Activated T-helper 1 cell treated with Interleukin-2 at 50 U/mL for 16 hours (primary cell): ENCODE data around the gene HSFX2.
"Not testable (repeated sequence)": the region's sequence is repeated elsewhere in the genome, so short reads cannot be mapped to it uniquely, and the experiment has no call there.

Experiments
- DNase-seq: peaks from one replicate; pipeline ENCODE4 v3.0.0-alpha.2; 2020; ENCODE audit warnings: low read depth

HSFX2 gene

DNA sequence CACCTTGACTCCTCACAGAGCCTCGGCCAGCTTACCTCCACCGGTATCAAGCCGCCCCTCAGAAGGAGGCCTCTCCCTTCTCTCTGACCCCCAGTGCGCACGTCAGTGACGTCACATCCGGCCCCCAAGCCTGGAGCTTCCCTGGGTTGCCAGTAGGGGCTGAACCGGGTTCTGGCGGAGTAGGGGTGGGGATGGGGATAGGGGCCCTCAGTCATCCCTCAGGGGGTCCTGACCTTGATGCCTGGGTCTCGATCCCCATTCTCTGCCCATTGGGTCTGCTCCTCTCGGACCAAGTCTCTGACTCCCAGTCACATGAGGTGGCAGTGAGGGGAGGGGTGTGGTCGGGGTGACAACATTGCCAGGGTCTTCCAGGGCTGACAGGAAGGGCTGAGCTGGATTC is 7.8 kb downstream of the HSFX2 start, which contains the start of gene MAGEA9B:
TSS of gene MAGEA9B (minus strand) at position 101 of the 400 bp plus-strand sequence. CDS start 4,280 bp downstream, outside the sequence.
- not testable (repeated sequence) for DNase-seq

DNA sequence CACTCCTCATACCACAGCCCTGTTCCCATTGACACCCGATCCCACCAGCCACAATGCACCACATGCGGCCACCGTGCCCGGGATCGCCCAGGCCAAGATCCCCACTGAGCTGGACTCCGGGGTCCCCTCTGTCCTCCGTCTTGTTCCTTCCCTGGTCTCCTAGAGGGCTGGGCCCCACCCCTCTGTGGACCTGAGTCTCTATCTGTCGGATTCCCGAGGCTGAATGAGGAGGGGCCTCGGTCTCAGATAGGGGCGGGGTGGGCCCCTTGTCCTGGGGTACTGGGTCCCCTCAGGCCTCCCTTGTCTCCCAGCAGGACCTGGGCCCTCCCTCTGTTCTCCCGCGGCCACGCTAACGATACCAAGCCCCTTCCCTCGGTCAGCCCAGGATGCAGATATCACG is 9.5 kb downstream of the HSFX2 start:
- DNase-seq = not testable (repeated sequence)

DNA sequence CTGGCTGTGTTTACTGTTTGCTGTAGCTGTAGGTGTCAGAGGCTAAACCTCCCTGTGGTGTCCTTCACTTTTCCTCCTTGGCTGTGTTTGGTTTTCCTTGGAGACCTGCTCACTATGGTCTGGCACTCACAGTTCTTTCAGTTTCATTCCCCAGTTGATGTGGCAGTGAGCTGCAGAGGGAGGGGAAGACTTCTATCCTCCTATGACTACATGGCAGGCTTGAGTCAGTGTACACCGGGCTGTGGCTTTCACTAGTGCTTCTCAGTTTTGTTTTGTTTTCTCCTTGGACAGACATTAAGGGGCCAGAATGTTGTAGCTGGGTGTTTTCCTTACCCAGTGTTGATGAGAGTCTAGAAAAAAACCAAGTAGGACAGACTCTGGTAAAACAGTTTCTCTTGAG is 21.7 kb downstream of the HSFX2 start:
- DNase-seq = not testable (repeated sequence)

DNA sequence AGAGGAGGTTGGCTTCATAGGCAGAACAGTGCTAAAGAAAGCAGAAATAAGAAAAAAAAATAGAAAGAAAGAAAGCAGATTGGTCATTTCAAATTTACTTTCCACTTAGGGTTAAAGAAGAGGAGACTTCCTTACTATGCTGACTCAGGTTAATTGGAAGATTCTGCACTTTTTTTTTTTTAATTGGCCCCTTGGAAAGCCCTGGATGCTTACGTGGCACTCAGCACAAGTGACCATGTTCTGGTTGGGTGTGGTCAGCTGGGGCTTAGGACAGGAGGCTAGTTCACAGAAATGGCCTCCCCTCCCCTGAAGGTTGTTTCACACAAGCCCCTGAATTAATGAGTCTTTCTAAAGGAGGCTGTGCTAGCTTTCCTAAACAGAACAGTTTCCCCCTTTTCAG is 22.4 kb downstream of the HSFX2 start:
- DNase-seq = no peak

DNA sequence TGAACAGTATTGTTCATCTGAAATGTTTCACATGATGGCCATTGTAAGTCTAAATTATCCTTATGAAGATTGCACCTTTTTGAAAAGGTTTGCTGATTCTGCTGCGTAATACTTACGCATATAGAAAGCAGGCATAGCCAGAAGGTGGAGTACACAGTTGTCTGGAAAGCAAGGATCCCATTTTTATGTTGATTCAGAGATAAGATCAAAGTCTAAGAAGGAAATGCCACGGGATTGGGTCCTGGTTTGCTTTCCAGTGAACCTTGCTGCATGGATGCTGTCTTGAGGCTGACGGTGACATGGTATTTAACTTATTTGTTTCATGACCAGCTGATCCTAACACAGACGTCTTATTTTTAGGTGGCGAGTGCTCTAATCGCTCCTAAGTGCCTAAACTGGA is 23.3 kb downstream of the HSFX2 start:
- no peak for DNase-seq

DNA sequence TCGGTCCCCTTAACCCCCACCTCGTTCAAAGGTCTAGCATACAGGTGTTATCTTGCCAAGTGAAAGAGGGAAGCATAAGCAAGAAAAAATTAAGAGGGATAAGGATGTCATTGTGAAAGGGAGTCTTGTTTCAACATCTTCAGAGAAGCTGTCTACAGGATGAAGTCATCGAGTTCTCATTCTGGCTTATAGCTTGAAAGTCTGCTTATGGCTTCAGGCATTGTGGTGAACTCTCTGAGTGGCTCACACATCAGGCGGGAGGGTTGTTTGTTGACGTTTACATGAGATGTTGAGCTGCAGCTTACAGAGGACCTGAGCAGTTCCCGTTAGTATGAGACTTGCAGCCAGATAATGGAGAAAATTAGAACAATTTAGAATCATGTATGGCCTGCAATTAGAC is 24.4 kb downstream of the HSFX2 start:
- DNase-seq = no peak

DNA sequence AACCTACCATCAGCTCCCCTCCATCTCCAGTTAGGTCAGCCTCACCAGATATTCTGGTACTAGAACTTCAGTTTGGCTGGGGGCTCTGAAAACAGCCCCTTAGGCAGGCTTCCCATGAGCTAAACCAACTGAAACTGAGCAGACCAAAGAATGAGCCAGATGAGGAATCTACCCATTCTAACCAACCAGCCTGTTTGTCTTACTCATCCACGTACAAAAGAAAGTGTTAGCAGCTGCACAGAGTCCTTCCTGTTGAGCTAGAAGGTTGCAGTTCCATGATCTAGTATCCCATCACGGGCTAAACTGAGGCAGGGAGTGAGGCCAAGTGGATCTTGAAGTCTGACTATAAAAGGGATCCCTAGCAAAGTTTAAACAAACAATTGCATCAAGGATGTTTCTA is 25.3 kb downstream of the HSFX2 start:
- no peak for DNase-seq

DNA sequence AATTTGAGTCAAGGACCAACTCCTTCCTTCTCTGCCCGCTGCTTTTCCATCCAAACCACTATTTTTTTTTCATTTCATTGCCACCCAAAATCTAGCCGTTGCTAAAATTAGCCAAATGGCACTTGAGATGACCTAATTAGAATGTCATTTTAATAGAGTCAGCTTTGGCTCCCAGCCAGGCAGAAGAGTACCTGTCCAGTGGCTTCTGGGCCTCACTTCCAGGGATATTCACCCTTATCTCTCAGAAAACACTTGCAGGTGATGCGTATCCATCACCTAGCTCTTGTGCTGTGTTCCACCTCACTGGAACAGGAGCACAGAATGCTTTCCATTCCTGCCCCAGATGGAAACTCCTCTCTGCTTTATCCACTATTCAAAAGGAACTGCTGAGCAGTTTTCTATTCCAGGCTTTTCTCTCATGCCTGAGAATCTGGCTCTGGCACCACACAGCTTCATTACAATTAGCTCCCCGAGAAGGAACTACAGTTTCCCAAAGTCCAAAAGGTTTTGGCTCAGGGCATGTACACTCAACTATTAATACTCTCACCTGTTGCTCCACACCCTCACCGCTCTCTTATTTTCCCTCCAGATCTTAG is 26.3 kb downstream of the HSFX2 start:
- DNase-seq = no peak

DNA sequence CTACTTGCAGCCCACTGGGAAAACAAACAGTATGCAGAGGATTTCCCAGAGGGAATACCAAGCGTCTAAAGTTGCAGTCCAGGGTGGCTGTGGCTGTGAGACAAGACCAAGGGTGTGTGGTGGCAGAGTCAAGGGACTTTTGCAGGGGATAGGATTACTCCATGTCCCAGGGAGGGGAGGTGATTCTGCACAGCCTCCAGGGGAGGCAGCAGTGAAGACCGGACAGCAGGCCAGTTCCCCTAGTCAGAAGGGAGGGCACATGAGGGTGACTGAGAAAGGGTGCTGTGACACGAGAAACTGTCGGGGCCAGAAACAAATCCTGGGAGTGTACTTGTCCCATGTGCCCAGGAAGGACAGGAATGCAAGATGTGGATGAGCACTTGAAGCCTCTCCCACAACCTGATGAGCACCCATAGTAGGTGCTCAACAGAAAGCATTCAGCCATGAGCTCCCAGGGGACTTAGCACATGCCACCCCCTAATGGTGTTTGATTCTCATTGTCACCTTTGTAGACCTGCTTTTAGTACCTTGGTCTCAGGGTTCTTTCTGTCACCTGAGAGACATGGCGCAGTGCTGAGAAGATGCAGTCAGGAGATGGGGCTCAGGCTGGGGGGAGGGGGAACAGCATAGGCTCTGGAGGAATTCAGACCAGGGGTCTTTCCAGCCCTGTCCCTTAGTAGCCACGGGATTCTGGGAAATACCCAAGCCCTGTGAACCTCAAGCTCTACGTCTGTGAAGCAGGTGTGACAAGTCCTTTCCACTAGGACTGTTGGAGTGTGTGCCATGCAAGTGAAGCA is 27.3 kb downstream of the HSFX2 start:
- DNase-seq = no peak

DNA sequence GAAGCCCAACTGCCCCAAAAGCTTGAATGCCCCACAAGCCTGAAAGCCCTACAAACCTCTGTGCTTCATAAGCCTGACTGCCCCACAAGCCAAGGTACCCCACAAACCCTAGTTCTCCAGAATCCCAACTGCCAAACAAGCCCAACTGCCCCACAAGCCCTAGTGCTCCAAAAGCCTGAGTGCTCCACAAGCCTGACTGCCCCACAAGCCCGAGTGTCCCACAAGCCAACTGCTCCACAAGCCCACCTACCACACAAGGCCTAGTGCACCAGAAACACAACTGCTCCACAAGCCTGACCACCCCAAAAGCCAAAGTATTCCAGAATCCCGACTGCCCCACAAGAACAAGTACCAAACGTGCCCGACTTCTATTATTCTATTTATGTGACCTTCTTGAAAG is 31.8 kb downstream of the HSFX2 start:
- DNase-seq = no peak

DNA sequence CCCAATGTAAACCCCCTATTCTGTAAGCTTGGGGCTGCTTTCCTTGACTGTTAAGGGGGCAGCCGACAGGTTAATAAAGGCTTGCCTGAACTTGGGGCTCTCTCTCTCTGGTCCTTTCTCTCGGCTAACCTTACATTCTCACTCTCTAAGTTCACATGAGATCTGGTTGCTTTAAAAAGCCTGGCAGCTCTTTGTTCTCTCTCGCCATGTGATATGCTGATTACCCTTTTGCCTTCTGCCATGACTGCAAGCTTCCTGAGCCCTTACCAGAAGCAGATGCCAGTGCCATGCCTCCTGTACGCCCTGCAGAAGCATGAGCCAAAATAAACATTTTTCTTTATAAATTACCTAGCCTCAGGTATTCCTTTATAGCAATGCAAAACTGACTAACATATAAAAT is 39.9 kb downstream of the HSFX2 start:
- DNase-seq = not testable (repeated sequence)

DNA sequence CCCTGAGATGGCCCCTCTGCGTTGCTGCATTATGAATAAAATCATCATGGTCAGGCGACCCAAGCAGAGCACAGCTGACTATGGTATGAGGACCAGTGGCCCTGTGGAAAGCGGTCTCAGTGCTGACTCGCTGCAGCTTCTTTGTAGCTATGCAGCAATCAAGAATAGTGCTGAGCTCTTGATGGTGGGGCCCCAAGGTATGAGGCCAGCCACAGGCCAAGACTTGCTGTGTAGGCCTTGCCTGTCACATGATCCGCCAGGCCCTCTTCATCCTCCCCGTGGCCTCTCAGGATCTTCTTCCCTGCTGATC is 43.2 kb downstream of the HSFX2 start:
- not testable (repeated sequence) for DNase-seq

DNA sequence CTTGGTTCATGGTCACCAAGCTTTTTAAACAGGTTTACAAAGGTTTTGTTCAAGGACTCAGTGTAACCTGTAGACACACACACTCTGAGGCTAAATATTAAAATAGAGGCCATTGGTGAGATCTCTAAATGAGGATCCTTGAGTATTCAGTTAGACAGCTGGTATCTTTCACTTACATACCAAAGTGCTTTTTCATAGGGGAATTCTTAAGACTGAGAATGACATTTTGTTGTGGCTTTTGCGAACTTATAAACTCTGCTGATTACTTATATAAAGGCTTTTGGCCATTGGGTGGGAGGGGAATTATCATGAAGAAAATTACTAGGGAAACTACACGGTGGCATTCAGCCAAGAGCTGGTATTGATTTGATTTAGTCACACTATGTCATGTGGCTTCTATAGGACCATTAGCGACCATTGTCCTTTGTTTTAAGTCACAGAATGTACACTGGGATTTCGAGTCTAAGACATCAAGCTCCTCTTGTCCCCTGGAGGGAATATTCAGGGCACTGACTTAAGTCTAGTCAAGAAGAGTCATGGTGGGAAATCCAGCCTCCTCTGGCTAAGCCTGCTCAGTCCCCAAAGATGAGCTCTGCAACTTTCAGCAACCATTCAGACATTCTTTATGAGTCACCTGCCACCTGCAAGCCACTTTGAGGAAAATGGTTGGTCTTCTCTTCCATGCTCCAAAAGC is 43.7 kb downstream of the HSFX2 start:
- not testable (repeated sequence) for DNase-seq

DNA sequence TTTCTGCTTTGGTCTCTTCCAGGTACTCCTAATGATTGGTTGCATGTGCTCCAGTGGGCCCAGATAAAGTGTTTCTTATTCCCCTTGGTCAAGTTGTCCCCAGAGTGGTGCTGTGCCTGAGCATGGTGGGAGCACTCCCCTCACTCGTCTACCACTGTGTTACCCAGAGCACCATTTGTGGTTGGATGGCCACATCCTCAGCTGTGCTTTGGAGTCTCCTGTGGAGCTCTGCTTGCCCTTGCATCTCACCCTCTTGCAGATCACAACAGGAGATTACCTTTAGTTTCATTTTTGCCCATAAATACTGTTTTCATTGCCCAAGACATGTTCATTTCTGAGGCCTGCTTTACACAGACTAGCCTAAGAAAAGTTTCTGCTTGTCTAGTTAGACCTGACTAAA is 44.7 kb downstream of the HSFX2 start:
- DNase-seq = not testable (repeated sequence)

DNA sequence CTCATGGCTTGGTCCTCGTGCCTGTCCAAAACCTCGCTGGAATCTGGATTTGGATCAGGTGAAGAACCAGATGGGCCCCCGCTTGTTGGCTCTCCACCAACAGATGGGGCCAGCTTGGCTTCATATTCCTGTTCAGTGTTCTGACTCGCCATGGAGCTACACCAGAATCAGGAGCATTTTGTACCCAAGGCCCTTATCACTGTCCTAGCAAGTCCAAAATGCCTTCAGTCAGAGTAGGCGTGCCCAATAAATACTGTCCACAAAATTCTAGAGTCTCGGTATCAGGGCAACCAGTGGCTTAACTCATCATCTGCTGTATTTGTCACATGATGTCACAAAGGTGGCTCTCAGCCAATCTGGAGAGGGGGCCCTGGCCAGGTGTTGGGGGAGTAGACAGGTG is 45.4 kb downstream of the HSFX2 start, which contains the start of gene HSFX3:
TSS of gene HSFX3 (minus strand) at position 224 of the 400 bp plus-strand sequence. CDS start at position 152, 72 bp downstream.
- not testable (repeated sequence) for DNase-seq

DNA sequence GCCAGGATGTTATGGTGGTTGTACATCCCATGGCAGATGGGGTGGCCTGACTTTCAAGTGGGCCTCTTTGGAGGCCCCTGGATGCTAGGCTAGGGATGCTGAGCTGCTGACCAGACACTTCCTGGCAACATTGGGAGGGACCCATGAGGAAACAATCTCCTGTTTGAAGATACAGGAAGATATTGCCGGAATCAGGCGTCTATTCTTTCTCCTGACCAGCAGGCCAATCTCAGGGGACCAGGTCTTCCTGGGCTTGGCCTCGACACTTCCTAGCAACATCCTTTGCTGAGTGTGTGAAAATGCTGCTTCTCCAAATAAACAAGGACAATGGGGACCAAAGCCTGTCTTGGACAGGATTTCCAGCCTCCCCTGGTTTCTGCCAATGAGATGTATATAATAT is 47.3 kb downstream of the HSFX2 start:
- not testable (repeated sequence) for DNase-seq

DNA sequence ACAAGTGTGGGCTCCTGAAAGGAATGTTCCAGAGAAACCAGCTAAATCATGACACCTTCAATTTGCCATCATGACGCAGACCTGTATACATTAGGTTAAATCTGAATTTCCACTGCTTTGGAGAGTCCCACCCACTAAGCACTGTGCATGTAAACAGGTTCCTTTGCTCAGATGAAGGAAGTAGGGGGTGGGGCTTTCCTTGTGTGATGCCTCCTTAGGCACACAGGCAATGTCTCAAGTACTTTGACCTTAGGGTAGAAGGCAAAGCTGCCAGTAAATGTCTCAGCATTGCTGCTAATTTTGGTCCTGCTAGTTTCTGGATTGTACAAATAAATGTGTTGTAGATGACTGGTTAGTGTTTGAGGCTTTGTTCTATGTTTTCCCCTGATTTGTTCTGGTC is 48.2 kb downstream of the HSFX2 start:
- not testable (repeated sequence) for DNase-seq

DNA sequence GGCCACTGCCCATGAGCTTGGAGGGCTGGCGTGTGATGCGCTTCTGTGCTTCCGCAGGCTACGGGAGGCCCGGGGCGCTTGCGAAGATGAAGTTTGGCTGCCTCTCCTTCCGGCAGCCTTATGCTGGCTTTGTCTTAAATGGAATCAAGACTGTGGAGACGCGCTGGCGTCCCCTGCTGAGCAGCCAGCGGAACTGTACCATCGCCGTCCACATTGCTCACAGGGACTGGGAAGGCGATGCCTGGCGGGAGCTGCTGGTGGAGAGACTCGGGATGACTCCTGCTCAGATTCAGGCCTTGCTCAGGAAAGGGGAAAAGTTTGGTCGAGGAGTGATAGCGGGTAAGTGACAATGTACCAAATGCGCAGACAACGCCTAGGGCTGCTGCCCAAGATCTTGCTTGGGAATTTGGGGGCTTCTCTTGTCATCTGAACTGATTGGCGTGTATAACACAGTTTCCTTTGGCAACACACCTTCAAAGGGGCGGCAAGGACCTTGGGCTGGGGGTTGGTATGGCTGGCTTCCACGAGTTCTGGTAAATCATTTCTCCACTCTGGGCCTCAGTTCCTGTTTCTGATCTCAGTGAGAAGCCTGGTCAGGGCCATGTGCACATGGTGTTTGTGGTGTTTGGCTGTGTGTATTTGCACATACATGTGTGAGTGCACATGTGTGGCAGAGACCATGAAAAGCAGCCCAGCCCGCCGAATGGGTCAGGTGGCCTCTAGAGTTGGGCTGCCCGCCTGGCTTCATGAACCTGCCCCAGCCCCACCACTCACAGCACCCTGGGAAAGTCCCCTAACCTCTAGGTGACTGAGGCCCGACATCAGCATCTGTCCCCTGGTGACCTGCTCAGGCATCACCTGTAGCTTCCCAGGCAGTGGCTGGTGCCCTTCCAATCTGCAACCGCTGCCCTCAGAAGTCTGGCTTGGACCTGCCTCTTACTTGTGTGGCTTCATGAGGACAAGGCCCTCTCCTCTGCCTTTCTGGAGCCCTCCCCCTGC is 49.3 kb downstream of the HSFX2 start:
- DNase-seq = not testable (repeated sequence)
